Right hindlimb (tissue), 1 donor: ENCODE results near the gene UGGT2.
"Not testable (repeated sequence)": the region's sequence is repeated elsewhere in the genome, so short reads cannot be mapped to it uniquely, and the experiment has no call there.

Experiments used
- DNase-seq: peaks from one replicate; pipeline ENCODE4 v3.0.0-alpha.2; 2018

Gene UGGT2

GRCh38 chr13:95789315-95789714 lies 263.9 kb downstream of the UGGT2 start:
- not testable (repeated sequence) for DNase-seq

- DNase-seq: no peak
Observed at GRCh38 chr13:95788100-95788463, 265.1 kb downstream of the UGGT2 start.

GRCh38 chr13:95787356-95788099 lies 265.7 kb downstream of the UGGT2 start:
- no peak for DNase-seq

- no peak for DNase-seq
Observed at GRCh38 chr13:95784900-95785290, 268.3 kb downstream of the UGGT2 start.

- DNase-seq: peak; percentile 32
Observed at GRCh38 chr13:95784161-95784899, 268.9 kb downstream of the UGGT2 start.

GRCh38 chr13:95783747-95784146 lies 269.5 kb downstream of the UGGT2 start:
- DNase-seq: no peak

GRCh38 chr13:95781940-95782339 lies 271.3 kb downstream of the UGGT2 start:
- not testable (repeated sequence) for DNase-seq

- no peak for DNase-seq
Observed at GRCh38 chr13:95781016-95781415, 272.2 kb downstream of the UGGT2 start.

GRCh38 chr13:95779522-95779921 lies 273.7 kb downstream of the UGGT2 start:
- DNase-seq: no peak

- DNase-seq: no peak
Observed at GRCh38 chr13:95771905-95772304, 281.3 kb downstream of the UGGT2 start.

- DNase-seq: no peak
Observed at GRCh38 chr13:95763601-95764000, 289.6 kb downstream of the UGGT2 start.

- DNase-seq: not testable (repeated sequence)
Observed at GRCh38 chr13:95762626-95763025, 290.6 kb downstream of the UGGT2 start.

GRCh38 chr13:95756072-95756471 lies 297.1 kb downstream of the UGGT2 start:
- no peak for DNase-seq

- no peak for DNase-seq
Observed at GRCh38 chr13:95754069-95754468, 299.1 kb downstream of the UGGT2 start.

GRCh38 chr13:95752677-95753076 lies 300.5 kb downstream of the UGGT2 start:
- DNase-seq: no peak
